ENCODE measurements around the gene ARHGAP28. TPM values are rescaled to one million over a fixed set of nuclear protein-coding genes. Genes with fewer than 3 reads are reported as not detected.

The ARHGAP28 gene
- total RNA-seq, 1 experiment from 2014 or later, result 0.41 TPM

- Histone ChIP-seq H3K36me3 (ENCODE audit: control insufficient read depth, insufficient read depth, low read length) (no peaks in the 10 kb centered on the region), H3K4me1 (ENCODE audit: control insufficient read depth, insufficient read depth, low read length) (no peaks in the 10 kb centered on the region), H3K27ac (ENCODE audit: low read length) (no peak overlapping the region), H3K9me3 (ENCODE audit: control insufficient read depth, insufficient read depth, low read depth, low read length) (no peaks in the 10 kb centered on the region), H3K27me3 (ENCODE audit: control insufficient read depth, insufficient read depth, low read length) (no peaks in the 10 kb centered on the region), H3K4me3 (ENCODE audit: low read depth in 2 of 2, low read length in 2 of 2) (no peak overlapping the region)
- in situ Hi-C loops (cut with HindIII; ENCODE audit: low pct_unique_long_range_greater_than_20kb, low sequenced_read_pairs), result no loop called here
- TF ChIP-seq REST (IDR thresholded peaks at IDR 0.05; ENCODE audit: insufficient read depth in 1 of 2, low read depth in 2 of 2, low read length in 1 of 2) (no peak), SIN3A (IDR thresholded peaks at IDR 0.05; ENCODE audit: borderline replicate concordance, insufficient read depth, low read depth, low read length) (no peak), CTCF (IDR thresholded peaks at IDR 0.05) (no peak), TCF7L2 (IDR thresholded peaks at IDR 0.05; ENCODE audit: low read depth, low read length) (no peak), POLR2AphosphoS5 (IDR thresholded peaks at IDR 0.05; ENCODE audit: low read depth, low read length) (no peak)
- ATAC-seq (no peak), DNase-seq (ENCODE audit: low read depth, low spot score) (no peak)
- BruUV-seq (replicated peaks), result no TSS peak
- intact Hi-C loops (cut with micrococcal nuclease; ENCODE audit: unreplicated experiment), result no loop called here
- ChIA-PET POLR2A (no interaction called here), CTCF (no interaction called here)
Measured at GRCh38 chr18:6781796-6782195, 52.3 kb downstream of the ARHGAP28 start.

GRCh38 chr18:6782861-6783260 is 53.3 kb downstream of the ARHGAP28 start:
- Histone ChIP-seq H3K4me1 (ENCODE audit: control insufficient read depth, insufficient read depth, low read length) (no peaks in the 10 kb centered on the region), H3K4me3 (ENCODE audit: low read depth in 2 of 2, low read length in 2 of 2) (no peak overlapping the region), H3K27ac (ENCODE audit: low read length) (no peak overlapping the region), H3K27me3 (ENCODE audit: control insufficient read depth, insufficient read depth, low read length) (no peaks in the 10 kb centered on the region), H3K9me3 (ENCODE audit: control insufficient read depth, insufficient read depth, low read depth, low read length) (no peaks in the 10 kb centered on the region), H3K36me3 (ENCODE audit: control insufficient read depth, insufficient read depth, low read length) (no peaks in the 10 kb centered on the region)
- intact Hi-C loops (cut with micrococcal nuclease; ENCODE audit: unreplicated experiment) (no loop called here), in situ Hi-C loops (cut with HindIII; ENCODE audit: low pct_unique_long_range_greater_than_20kb, low sequenced_read_pairs) (no loop called here)
- ChIA-PET CTCF (no interaction called here), POLR2A (no interaction called here)
- DNase-seq (ENCODE audit: low read depth, low spot score) (no peak), ATAC-seq (no peak)
- BruUV-seq (replicated peaks), result no TSS peak
- TF ChIP-seq SIN3A (IDR thresholded peaks at IDR 0.05; ENCODE audit: borderline replicate concordance, insufficient read depth, low read depth, low read length) (no peak), POLR2AphosphoS5 (IDR thresholded peaks at IDR 0.05; ENCODE audit: low read depth, low read length) (no peak), CTCF (IDR thresholded peaks at IDR 0.05) (no peak), TCF7L2 (IDR thresholded peaks at IDR 0.05; ENCODE audit: low read depth, low read length) (no peak), REST (IDR thresholded peaks at IDR 0.05; ENCODE audit: insufficient read depth in 1 of 2, low read depth in 2 of 2, low read length in 1 of 2) (no peak)
